Measurements from ENCODE around the gene CNNM1. TPM values are rescaled to one million over a fixed set of nuclear protein-coding genes. Genes with fewer than 3 reads are reported as not detected.

The CNNM1 gene
- total RNA-seq: under 1 TPM; 0.64 to 0.98 (median 0.88) TPM

DNA sequence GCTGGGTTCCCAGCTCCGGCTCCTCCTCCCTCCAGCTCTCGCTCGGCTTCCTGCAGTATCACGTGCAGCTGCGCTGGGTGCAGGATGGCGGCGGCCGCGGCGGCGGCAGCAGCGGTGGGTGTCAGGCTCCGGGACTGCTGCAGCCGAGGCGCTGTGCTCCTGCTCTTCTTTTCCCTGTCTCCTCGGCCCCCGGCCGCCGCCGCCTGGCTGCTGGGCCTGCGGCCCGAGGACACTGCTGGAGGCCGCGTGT is at the start of gene CNNM1:
TSS of gene CNNM1 (plus strand) at position 53 of the 250 bp plus-strand sequence. CDS start at position 85, 32 bp downstream.
- Histone ChIP-seq H3K36me3 (no peaks in the 10 kb centered on the region), H3K4me1 (peaks cover 0 to 4% of the 10 kb centered on the region in 2 donors), H3K9me3 (no peaks in the 10 kb centered on the region), H3K27me3 (peaks cover 6 to 20% of the 10 kb centered on the region in 2 donors), H3K4me3 (peak within 1 kb of the TSS; percentile 48 to 84 (median 63)), H3K27ac (no peak within 1 kb of the TSS)
- intact Hi-C loops (cut with DNase I; ENCODE audit: low total_unique reads): no loop called here
- TF ChIP-seq, protein P1, sequence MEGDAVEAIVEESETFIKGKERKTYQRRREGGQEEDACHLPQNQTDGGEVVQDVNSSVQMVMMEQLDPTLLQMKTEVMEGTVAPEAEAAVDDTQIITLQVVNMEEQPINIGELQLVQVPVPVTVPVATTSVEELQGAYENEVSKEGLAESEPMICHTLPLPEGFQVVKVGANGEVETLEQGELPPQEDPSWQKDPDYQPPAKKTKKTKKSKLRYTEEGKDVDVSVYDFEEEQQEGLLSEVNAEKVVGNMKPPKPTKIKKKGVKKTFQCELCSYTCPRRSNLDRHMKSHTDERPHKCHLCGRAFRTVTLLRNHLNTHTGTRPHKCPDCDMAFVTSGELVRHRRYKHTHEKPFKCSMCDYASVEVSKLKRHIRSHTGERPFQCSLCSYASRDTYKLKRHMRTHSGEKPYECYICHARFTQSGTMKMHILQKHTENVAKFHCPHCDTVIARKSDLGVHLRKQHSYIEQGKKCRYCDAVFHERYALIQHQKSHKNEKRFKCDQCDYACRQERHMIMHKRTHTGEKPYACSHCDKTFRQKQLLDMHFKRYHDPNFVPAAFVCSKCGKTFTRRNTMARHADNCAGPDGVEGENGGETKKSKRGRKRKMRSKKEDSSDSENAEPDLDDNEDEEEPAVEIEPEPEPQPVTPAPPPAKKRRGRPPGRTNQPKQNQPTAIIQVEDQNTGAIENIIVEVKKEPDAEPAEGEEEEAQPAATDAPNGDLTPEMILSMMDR (IDR thresholded peaks at IDR 0.05): no peak
- no peak for TF ChIP-seq POLR2A (IDR thresholded peaks at IDR 0.05)
- TF ChIP-seq POLR2AphosphoS5 (IDR thresholded peaks at IDR 0.05): no peak
- DNase-seq (ENCODE audit: low spot score in 2 of 2): no peak

DNA sequence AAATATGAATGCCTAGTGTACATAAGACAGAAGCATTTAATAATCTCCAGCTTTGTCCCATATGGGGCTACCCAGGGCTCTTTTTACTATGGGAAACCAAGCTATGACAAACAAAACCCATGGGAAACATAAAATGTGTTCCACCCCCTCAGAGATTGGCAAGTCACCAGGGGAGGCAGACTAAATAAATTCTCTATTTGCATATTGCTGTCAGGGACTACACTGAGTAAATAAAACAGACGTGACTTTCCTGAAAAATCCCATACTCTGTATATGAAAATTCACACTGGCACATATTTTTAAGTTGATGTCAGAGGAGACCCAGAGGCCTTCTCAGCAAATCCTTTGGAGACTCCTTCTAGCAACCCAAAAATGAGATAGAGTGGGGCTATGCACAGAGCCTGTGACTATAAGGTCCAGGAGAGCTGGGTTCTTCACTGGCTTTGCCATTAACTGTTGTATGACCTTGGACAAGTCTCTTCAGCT is 49.5 kb upstream of the CNNM1 start:
- no peak for TF ChIP-seq POLR2AphosphoS5 (IDR thresholded peaks at IDR 0.05)
- TF ChIP-seq, protein P1 (IDR thresholded peaks at IDR 0.05): no peak
- no peak for TF ChIP-seq POLR2A (IDR thresholded peaks at IDR 0.05)
- intact Hi-C loops (cut with DNase I; ENCODE audit: low total_unique reads): no loop called here
- no peaks in the 10 kb centered on the region for H3K27me3 ChIP-seq
- H3K9me3 ChIP-seq: peaks cover 0 to 12% of the 10 kb centered on the region in 2 donors
- no peak overlapping the region for H3K27ac ChIP-seq
- H3K4me1 ChIP-seq: no peaks in the 10 kb centered on the region
- no peak overlapping the region for H3K4me3 ChIP-seq
- DNase-seq (ENCODE audit: low spot score in 2 of 2): no peak
- H3K36me3 ChIP-seq: no peaks in the 10 kb centered on the region

DNA sequence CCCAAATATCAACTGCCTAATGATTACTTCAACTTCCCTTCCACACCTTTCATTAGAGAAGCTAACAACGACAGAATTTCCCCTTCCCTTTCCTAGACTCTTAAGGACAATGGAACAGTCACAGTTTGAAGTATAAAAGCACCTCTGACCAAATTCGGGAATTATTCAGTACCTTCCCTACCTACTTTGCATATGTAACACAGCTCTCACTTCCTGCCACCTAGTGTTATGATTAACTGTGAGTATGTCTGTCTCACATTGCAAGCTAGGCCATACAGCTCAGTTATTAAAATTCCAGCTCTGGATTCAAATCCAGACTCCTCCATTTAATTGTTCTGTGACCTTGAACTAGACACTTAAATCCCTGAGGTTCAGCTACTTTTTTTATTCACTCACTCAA is 48.7 kb upstream of the CNNM1 start:
- H3K36me3 ChIP-seq: no peaks in the 10 kb centered on the region
- H3K27ac ChIP-seq: no peak overlapping the region
- H3K27me3 ChIP-seq: no peaks in the 10 kb centered on the region
- TF ChIP-seq, protein P1 (IDR thresholded peaks at IDR 0.05): no peak
- no peak for TF ChIP-seq POLR2AphosphoS5 (IDR thresholded peaks at IDR 0.05)
- no peak for TF ChIP-seq POLR2A (IDR thresholded peaks at IDR 0.05)
- H3K4me1 ChIP-seq: no peaks in the 10 kb centered on the region
- H3K9me3 ChIP-seq: peaks cover 0 to 13% of the 10 kb centered on the region in 2 donors
- H3K4me3 ChIP-seq: no peak overlapping the region
- no peak for DNase-seq (ENCODE audit: low spot score in 2 of 2)
- intact Hi-C loops (cut with DNase I; ENCODE audit: low total_unique reads): no loop called here

DNA sequence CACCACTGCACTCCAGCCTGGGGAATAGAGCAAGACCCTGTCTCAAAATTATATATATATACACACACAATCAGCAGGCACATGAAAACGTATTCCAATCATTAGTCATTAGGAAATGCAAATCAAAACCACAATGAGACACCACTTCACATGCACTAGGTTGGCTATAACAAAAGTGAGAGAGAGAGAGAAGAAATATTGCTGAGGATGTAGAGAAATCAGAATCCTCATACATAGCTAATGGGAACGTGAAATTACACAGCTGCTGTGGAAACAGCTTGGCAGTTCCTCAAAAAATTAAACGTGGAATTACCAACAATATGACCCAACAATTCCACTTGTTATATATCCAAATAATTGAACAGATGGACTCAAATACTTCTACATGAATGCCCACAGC is 43.3 kb upstream of the CNNM1 start:
- no peak for DNase-seq (ENCODE audit: low spot score in 2 of 2)
- H3K4me3 ChIP-seq: no peak overlapping the region
- no peak overlapping the region for H3K27ac ChIP-seq
- peaks cover 0 to 13% of the 10 kb centered on the region in 2 donors for H3K9me3 ChIP-seq
- H3K4me1 ChIP-seq: no peaks in the 10 kb centered on the region
- no peaks in the 10 kb centered on the region for H3K36me3 ChIP-seq
- intact Hi-C loops (cut with DNase I; ENCODE audit: low total_unique reads): no loop called here
- no peaks in the 10 kb centered on the region for H3K27me3 ChIP-seq
- TF ChIP-seq POLR2AphosphoS5 (IDR thresholded peaks at IDR 0.05) (no peak), POLR2A (IDR thresholded peaks at IDR 0.05) (no peak)
- TF ChIP-seq, protein P1 (IDR thresholded peaks at IDR 0.05): no peak

DNA sequence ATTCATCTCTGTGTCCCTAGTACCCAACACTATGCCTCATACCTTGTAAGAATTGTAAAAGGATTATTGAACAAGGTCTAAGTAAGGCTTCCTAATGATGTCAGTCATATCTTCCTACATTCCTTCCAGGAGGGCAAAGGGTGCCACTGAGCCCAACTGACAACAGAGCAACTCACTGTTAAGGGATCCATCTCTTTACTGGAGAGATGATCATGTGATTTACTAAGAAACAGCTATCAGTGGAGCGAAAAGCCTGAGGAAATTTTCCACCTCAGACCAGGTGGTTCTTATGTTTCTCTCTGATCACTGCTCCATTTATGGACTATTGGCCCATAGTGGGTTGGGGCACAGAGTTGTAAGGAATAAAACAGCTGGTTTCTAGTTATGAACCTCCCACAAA is 38.9 kb upstream of the CNNM1 start:
- Histone ChIP-seq H3K9me3 (no peaks in the 10 kb centered on the region), H3K36me3 (no peaks in the 10 kb centered on the region), H3K4me3 (no peak overlapping the region), H3K27ac (no peak overlapping the region), H3K4me1 (no peaks in the 10 kb centered on the region), H3K27me3 (no peaks in the 10 kb centered on the region)
- no peak for DNase-seq (ENCODE audit: low spot score in 2 of 2)
- no peak for TF ChIP-seq POLR2A (IDR thresholded peaks at IDR 0.05)
- no peak for TF ChIP-seq POLR2AphosphoS5 (IDR thresholded peaks at IDR 0.05)
- TF ChIP-seq, protein P1 (IDR thresholded peaks at IDR 0.05): no peak
- intact Hi-C loops (cut with DNase I; ENCODE audit: low total_unique reads): no loop called here
